ENCODE measurements around the gene PAX6.

GRCh38 chr11:31761636-31762035 lies 49.5 kb downstream of the PAX6 start:
- TF ChIP-seq GATA2 (IDR thresholded peaks at IDR 0.05; ENCODE audit: low read depth, low read length) (no peak), GATA3 (IDR thresholded peaks at IDR 0.05; ENCODE audit: low read depth, low read length) (no peak)
